Stimulated activated effector memory CD8-positive, alpha-beta T cell treated with anti-CD3 and anti-CD28 coated beads, Interleukin-12 subunit alpha, Interleukin-12 subunit beta, amount 100 ng/mL, for 72 hours (primary cell): ENCODE data around the gene DGKD.

Source experiments
- ATAC-seq: fragments of 150-1000 bp; cut with Tn5 transposase; 2 replicates; pipeline ENCODE4 v1.10.0; 2021
- DNase-seq, 2 donors: peaks; one replicate each; pipeline ENCODE4 v3.0.0; 2021 to 2022; ENCODE audit warnings: low spot score in 2 of 2
- H3K27ac Mint-ChIP-seq: one replicate; pipeline ENCODE4 v1.8.0; 2022; ENCODE audit warnings: mild to moderate bottlenecking, mixed read lengths
- H3K36me3 Mint-ChIP-seq: one replicate; pipeline ENCODE4 v1.8.0; 2022; ENCODE audit warnings: mild to moderate bottlenecking, mixed read lengths
- H3K4me1 Mint-ChIP-seq: one replicate; pipeline ENCODE4 v1.8.0; 2022; ENCODE audit warnings: mixed read lengths
- H3K4me3 Mint-ChIP-seq: one replicate; pipeline ENCODE4 v1.8.0; 2022; ENCODE audit warnings: mild to moderate bottlenecking, mixed read lengths
- H3K9me3 Mint-ChIP-seq: one replicate; pipeline ENCODE4 v1.8.0; 2022; ENCODE audit warnings: mixed read lengths

DGKD gene

DNA sequence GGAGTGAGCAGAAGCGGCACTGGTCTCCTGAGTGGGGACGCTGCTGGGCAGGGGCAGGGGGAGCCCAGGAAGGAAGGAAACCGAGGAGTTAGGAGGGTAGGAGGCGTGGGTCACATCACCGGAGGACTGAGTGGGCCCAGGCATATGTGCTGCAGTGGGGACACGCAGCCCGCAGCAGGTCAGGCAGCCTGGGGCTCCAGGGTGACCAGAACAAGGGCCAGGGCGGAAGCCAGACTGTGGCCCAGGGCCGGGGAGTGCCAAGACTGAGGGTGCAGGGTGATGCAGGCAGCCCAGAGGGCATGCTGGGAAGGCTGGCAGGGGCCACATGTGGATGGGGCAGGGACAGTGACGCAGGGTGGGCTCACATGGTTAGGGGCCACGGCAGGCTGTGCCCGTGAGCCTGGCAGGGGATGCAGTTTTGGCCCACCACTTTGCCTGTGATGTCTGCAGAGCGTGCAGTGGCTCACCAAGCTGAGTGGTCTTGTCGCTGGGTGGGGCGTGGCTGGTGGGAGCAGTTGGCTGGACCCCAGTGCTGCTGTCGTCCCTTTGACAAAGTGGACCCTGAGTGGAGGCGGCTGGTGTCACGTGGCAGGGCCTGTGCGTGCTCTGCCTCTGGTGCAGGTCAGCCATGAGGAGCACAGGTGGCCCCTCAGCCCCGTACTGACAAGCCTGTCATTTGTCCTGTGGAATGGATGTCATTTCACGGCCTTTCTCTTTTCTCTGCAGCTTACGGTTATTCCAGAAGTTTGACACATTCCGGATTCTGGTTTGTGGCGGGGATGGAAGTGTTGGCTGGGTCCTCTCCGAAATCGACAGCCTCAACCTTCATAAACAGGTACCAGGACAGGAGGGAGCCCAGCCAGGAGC lies 87.1 kb downstream of the DGKD start:
- H3K36me3 Mint-ChIP-seq, result peaks cover 83% of the 10 kb centered on the region
- DNase-seq (no peak), ATAC-seq (no peak)
- H3K9me3 Mint-ChIP-seq, result no peaks in the 10 kb centered on the region
- H3K4me3 Mint-ChIP-seq, result no peak overlapping the region
- H3K4me1 Mint-ChIP-seq, result peaks cover 50% of the 10 kb centered on the region
- H3K27ac Mint-ChIP-seq, result peak overlapping the region; percentile 89

- Mint-ChIP-seq H3K4me1 (peaks cover 50% of the 10 kb centered on the region), H3K4me3 (no peak overlapping the region), H3K27ac (peak overlapping the region; percentile 81), H3K9me3 (no peaks in the 10 kb centered on the region), H3K36me3 (peaks cover 80% of the 10 kb centered on the region)
- ATAC-seq (no peak), DNase-seq (no peak)
Measured at GRCh38 chr2:233442028-233442310, 87.7 kb downstream of the DGKD start.

GRCh38 chr2:233443511-233444183 lies 89.4 kb downstream of the DGKD start:
- Mint-ChIP-seq H3K9me3 (no peaks in the 10 kb centered on the region), H3K36me3 (peaks cover 80% of the 10 kb centered on the region), H3K4me1 (peaks cover 53% of the 10 kb centered on the region), H3K27ac (peak overlapping the region; percentile 72), H3K4me3 (no peak overlapping the region)
- ATAC-seq (peak; percentile 91), DNase-seq (peak; percentile 65 to 85)

DNA sequence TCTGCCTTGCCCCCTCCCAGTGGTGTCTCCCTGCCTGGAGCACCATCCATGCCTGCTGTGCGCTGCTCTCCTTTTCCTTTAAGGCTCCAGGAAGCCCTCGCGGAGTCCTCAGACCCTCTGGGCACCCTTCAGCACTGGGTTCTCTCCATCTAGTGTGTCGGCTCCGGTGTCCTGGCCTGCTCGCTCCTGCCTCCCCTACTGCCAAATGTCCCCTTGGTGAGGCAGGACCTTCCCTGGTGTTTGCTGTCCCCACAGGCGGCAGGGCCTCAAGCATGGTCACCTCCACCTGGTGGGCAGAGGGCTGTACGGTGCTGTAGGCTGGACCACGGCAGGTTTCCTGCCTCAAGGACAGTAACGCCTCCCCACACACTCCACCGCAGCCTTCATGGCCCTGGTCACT lies 90.2 kb downstream of the DGKD start:
- Mint-ChIP-seq H3K27ac (peak overlapping the region; percentile 67), H3K36me3 (peaks cover 80% of the 10 kb centered on the region), H3K9me3 (no peaks in the 10 kb centered on the region), H3K4me1 (peaks cover 50% of the 10 kb centered on the region), H3K4me3 (no peak overlapping the region)
- ATAC-seq, result no peak
- no peak for DNase-seq

DNA sequence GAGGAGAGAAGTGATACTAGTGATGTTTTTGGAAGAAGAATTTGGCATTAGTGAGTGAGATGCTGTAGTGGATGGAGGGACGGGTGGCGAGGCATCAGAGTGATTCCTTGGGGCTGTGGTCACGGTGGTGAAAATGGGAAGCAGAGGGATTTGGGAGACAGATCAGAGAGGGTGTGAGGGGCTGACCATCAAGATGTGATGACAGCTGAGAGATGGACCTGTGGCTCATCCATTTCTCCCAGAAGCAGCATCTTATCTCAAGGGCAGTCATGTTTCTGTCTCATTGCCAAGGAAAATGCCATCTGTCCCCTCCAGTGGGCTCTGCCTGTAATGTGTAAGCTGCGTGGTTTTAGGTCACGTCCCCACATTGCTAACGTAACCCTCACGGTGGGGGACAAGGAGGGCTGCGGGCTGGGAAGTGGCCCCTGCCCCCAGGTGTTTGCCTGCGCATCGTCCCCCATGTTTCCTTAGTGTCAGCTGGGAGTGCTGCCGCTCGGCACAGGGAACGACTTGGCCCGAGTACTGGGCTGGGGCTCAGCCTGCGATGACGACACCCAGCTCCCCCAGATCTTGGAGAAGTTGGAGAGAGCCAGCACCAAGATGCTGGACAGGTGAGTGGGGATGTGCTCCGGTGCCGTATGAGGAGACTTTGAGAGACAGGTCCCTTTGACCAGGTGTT lies 91.0 kb downstream of the DGKD start:
- DNase-seq (no peak), ATAC-seq (no peak)
- no peak overlapping the region for H3K4me3 Mint-ChIP-seq
- no peaks in the 10 kb centered on the region for H3K9me3 Mint-ChIP-seq
- peaks cover 48% of the 10 kb centered on the region for H3K4me1 Mint-ChIP-seq
- H3K36me3 Mint-ChIP-seq, result peaks cover 82% of the 10 kb centered on the region
- peak overlapping the region; percentile 67 for H3K27ac Mint-ChIP-seq

- H3K4me1 Mint-ChIP-seq, result peaks cover 40% of the 10 kb centered on the region
- no peak overlapping the region for H3K27ac Mint-ChIP-seq
- peaks cover 90% of the 10 kb centered on the region for H3K36me3 Mint-ChIP-seq
- ATAC-seq (no peak), DNase-seq (no peak)
- H3K4me3 Mint-ChIP-seq, result no peak overlapping the region
- no peaks in the 10 kb centered on the region for H3K9me3 Mint-ChIP-seq
Measured at GRCh38 chr2:233446121-233446520, 91.8 kb downstream of the DGKD start.

DNA sequence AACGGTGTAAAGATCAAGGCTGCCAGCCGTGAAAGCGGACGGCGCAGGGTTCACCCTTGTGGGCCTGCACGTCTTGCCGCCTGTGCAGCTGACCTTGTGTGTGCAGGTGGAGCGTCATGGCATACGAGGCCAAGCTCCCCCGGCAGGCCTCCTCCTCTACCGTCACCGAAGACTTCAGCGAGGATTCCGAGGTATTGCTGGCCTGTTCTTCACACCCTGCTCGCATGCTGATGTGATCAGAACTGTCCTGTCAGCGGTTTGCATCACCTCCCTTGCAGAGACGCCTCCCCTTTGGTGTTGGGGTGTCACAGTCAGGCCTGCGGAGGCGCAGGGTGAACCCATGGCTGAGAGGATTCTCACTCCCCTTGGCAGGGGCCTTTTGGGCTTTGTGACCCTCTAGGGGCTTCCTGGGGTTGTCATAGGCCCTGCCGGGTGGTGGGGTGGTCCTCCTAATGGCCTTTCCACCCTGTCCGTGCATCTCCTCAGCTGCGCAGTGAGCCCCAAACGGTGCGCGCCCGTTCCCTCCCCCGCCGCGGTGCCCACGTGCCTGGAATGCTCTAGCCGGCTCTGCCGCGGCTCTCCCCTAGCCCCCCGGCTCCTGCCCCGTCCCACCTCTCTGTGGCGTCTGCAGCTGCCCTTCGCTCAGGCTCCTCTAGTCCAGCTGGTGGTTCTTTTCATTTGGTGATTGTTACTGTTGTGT lies 92.5 kb downstream of the DGKD start:
- H3K4me1 Mint-ChIP-seq, result peaks cover 35% of the 10 kb centered on the region
- H3K36me3 Mint-ChIP-seq, result peaks cover 92% of the 10 kb centered on the region
- no peak overlapping the region for H3K4me3 Mint-ChIP-seq
- no peaks in the 10 kb centered on the region for H3K9me3 Mint-ChIP-seq
- H3K27ac Mint-ChIP-seq, result no peak overlapping the region
- ATAC-seq (no peak), DNase-seq (no peak)

DNA sequence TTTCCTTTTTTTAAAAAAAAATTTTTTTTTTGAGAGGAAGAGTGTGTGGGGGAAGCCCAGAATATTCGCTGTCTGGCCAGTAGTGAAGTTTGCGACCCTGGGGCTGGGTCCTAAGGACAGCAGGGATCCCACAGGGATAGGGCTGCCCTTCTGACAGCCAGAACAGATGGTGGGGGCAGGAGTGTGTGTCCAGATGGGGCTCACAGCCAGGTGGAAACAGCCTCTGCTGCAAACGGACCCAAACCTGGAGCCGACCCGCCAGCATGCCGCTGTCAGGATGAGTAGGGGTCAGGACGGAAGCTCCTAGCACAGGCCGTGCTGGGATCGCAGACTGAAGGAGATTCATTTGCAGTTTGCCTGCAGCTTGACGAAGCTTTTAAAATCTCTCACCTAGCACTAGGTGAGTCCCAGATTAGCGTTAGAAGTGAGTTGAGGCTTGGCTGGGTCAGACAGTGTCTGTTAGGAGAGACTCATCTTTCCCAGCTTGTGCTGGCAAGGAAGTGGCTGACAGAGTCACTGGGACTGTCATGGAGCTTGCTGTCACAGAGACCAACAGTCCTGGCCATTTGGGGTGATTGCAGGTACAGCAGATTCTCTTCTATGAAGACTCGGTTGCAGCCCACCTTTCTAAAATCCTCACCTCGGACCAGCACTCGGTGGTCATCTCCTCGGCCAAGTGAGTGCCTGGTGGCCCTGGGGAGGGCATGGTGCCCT lies 93.4 kb downstream of the DGKD start:
- H3K27ac Mint-ChIP-seq, result peak overlapping the region; percentile 82
- peaks cover 31% of the 10 kb centered on the region for H3K4me1 Mint-ChIP-seq
- H3K9me3 Mint-ChIP-seq, result no peaks in the 10 kb centered on the region
- H3K4me3 Mint-ChIP-seq, result no peak overlapping the region
- DNase-seq (no peak), ATAC-seq (no peak)
- peaks cover 95% of the 10 kb centered on the region for H3K36me3 Mint-ChIP-seq

GRCh38 chr2:233448220-233448559 lies 93.9 kb downstream of the DGKD start:
- H3K36me3 Mint-ChIP-seq, result peaks cover 95% of the 10 kb centered on the region
- peaks cover 29% of the 10 kb centered on the region for H3K4me1 Mint-ChIP-seq
- H3K27ac Mint-ChIP-seq, result peak overlapping the region; percentile 82
- H3K4me3 Mint-ChIP-seq, result no peak overlapping the region
- DNase-seq (no peak), ATAC-seq (no peak)
- H3K9me3 Mint-ChIP-seq, result no peaks in the 10 kb centered on the region

DNA sequence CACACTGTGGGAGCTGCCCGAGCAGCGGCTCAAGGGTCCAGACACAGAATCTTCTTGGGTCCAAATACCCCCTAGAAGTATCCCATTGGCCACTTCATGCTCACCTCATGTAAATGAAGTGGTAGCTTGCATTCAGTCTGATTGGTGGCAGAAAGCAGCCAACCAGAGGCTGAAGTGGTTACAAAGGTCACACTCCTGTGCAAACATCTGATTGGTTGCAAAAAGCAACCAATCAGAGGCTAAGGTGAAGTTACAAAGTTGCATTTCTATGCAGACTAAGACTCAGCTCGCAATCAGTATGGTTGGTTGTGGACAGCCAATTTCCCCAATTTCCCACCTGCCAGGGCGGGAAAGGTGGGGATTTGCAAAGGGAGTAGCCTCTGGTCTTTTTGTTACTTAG lies 94.3 kb downstream of the DGKD start:
- no peaks in the 10 kb centered on the region for H3K9me3 Mint-ChIP-seq
- peaks cover 95% of the 10 kb centered on the region for H3K36me3 Mint-ChIP-seq
- DNase-seq (no peak), ATAC-seq (no peak)
- peaks cover 28% of the 10 kb centered on the region for H3K4me1 Mint-ChIP-seq
- no peak overlapping the region for H3K4me3 Mint-ChIP-seq
- H3K27ac Mint-ChIP-seq, result peak overlapping the region; percentile 82

GRCh38 chr2:233449081-233449901 lies 95.0 kb downstream of the DGKD start:
- Mint-ChIP-seq H3K9me3 (no peaks in the 10 kb centered on the region), H3K36me3 (peaks cover 95% of the 10 kb centered on the region), H3K4me1 (peaks cover 21% of the 10 kb centered on the region), H3K27ac (peak overlapping the region; percentile 48), H3K4me3 (no peak overlapping the region)
- no peak for DNase-seq
- ATAC-seq, result no peak

GRCh38 chr2:233449921-233450863 lies 95.9 kb downstream of the DGKD start:
- Mint-ChIP-seq H3K4me1 (peaks cover 12% of the 10 kb centered on the region), H3K4me3 (no peak overlapping the region), H3K9me3 (no peaks in the 10 kb centered on the region), H3K36me3 (peaks cover 95% of the 10 kb centered on the region), H3K27ac (peak overlapping the region; percentile 48)
- DNase-seq (no peak), ATAC-seq (no peak)

DNA sequence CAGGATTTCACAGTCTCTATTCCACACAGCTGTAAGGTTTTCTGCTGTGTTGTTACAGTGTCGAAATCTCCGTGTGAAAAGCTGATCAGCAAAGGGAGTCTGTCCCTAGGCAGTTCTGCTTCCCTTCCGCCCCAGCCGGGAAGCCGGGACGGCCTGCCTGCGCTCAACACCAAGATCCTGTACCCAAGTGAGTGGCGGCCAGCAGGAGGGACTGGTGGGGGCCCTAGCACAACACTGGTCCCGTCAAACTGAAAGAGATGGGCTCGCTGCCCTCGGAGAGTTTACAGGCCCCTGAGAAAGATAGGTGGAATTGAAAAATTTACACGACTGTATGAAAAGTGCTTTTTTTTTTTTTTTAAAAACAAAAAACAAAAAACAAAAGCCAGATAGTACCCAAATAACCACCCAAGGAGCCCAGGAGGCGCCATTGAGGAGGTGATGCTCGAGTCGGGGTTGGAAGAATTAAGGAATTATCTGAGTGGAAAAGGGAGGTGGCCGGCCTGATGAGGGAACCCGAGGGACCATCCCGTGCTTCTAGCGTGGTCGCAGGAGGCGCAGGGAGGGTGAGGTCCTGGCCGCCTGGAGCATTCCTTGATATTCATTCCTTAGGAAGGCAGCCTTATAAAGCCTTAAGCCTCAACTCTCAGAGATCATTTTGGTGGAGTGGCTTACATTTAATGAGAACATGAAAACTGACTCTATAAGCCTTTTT lies 96.7 kb downstream of the DGKD start:
- peak overlapping the region; percentile 48 for H3K27ac Mint-ChIP-seq
- no peak for DNase-seq
- peaks cover 10% of the 10 kb centered on the region for H3K4me1 Mint-ChIP-seq
- H3K36me3 Mint-ChIP-seq, result peaks cover 96% of the 10 kb centered on the region
- no peak overlapping the region for H3K4me3 Mint-ChIP-seq
- ATAC-seq, result no peak
- no peaks in the 10 kb centered on the region for H3K9me3 Mint-ChIP-seq
